ENCODE measurements around the gene PUSL1.

DNA sequence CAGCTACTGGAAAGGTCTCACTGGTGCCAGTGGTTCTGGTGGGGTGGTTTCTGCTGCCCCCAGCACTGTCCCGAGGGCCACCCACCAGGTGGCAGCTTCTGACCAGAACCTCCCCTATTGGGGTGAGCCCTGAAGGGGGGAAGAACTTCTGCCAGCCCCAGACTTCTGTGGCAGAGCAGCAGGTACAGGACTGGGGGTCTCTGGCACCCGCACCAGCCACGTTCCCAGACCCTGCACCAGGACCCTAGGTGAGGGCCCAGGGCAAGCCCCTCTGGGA, 1.6 kb downstream of the PUSL1 start:
- TF ChIP-seq, protein P1, sequence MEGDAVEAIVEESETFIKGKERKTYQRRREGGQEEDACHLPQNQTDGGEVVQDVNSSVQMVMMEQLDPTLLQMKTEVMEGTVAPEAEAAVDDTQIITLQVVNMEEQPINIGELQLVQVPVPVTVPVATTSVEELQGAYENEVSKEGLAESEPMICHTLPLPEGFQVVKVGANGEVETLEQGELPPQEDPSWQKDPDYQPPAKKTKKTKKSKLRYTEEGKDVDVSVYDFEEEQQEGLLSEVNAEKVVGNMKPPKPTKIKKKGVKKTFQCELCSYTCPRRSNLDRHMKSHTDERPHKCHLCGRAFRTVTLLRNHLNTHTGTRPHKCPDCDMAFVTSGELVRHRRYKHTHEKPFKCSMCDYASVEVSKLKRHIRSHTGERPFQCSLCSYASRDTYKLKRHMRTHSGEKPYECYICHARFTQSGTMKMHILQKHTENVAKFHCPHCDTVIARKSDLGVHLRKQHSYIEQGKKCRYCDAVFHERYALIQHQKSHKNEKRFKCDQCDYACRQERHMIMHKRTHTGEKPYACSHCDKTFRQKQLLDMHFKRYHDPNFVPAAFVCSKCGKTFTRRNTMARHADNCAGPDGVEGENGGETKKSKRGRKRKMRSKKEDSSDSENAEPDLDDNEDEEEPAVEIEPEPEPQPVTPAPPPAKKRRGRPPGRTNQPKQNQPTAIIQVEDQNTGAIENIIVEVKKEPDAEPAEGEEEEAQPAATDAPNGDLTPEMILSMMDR (conservative IDR thresholded peaks at IDR 0.05; ENCODE audit: low read length): no peak
- no peak for TF ChIP-seq EZH2phosphoT487 (IDR thresholded peaks at IDR 0.05; ENCODE audit: borderline replicate concordance, low read depth, low read length)
